ENCODE measurements around the gene SORCS3.

SORCS3 gene

DNA sequence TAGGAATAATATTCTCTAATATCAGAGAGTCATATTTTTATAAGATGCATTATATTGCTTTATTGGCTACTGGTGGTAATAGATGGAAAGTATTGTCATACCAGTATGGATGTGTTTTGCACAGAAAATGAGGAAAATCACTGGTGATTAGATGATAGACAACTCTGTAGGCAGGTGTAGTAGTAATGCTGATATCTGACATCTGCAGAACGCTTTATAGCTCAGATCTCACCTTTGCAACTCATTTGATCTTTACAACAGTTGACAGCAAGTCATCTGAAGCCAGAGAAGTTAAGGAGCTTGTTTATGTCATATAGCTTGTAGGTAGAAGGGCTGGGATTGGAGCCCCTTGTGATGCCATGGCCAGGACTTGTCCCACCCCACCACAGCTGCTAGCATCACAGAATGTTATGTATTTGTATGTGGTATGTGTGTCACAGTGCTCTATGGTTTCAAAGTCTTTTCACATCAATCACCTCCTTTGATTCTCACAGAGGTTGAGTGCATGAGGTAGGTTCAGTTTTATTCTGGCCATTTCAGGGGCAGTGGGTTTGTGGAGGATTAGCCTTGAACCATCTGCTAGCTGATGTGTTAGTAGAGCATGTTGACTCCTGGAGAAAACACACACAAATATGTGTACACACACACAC is 140.0 kb downstream of the SORCS3 start:
- DNase-seq: no peak

DNA sequence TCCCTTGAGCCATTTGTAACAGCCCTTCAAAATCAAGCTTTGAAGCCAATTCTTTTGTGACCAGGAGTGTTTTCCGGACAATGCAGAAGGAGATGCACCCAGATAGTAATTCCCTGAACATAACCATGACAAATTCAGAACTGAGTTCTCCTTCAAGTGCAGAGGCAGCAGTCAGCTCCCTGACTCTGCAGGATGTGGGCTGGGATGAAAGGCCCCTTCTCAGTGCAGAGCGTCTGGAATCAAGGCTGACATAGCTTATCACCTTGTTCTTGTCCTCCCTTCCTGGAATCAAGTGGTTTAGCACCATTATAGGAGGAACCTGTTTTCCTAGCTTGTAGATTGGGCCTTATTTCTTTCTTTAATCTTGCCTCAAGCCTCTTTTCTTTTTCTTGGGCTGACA is 143.4 kb downstream of the SORCS3 start:
- DNase-seq: no peak

DNA sequence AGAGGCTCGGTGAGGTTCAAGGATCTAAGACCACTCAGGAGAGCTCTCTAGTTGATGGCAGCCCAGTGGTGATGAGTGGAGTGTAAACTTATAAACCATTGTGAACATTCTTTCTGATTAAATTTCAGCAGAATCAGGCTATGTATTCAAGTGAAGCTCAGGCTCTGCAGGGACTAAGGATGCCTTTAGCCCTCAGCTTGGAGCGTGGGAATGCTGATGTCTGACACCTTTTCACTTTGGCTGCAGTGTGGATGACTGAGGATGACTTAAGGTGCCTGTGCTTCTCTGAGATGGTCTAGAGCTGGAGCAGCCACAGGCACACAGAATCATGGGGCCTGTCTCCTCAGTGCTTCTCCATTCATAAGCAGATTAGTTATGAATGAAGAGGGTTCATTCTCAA is 150.4 kb downstream of the SORCS3 start:
- DNase-seq: no peak

DNA sequence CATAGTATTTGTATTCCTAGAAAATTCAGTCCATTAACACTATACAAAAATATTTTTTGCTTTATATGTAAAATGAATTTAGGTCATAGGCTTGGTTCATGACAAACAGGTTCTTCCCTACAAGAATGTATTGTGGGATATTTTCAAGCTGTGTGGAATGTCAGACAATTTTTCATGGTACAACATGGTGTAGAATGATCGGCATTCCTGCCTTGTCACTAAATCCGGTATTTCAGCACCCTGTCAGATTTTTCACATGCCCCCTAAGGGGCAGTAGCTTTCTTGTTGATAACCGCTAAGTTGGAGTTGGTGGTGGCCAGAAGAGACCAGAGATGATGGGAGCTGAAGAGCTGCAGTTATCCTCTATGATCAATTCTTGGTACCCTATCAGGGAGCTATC is 154.3 kb downstream of the SORCS3 start:
- no peak for DNase-seq

DNA sequence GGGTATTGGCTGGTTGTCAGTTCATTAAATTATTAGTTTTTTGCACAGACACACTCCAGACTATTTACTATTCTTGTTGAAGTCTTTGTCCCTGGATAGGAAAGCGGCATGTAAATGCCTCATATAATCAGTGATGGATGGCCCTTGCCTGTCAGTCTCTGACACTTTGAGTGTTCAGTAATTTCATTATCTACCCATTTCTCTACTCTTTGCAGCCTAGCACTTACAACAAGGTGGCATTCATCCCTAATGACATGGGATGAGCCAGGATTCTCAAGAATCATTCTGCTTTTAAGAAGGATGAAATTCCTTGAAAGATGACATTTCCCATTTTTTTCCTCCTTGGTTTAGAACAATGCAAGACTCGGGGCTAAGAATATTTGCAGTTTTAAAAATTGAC is 155.7 kb downstream of the SORCS3 start:
- no peak for DNase-seq

DNA sequence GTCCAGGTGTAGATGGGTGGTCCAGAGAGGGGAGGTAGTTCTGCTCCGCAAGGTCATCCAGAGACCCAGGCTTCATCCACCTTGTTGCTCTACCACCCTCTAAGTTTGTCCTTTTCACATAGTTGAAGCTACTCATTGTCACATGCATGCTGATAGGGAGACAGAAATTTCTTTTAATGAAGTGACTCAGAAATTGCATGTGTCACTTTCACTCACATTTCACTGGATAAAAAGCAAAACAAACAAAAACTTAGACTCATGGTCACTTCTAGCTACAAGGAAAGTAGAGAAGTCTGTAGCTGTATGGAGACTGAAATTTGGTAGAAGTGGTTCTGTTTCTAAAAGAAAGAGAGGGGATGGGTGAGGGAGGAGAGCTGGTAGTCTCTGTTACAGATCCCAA is 161.9 kb downstream of the SORCS3 start:
- DNase-seq: no peak

DNA sequence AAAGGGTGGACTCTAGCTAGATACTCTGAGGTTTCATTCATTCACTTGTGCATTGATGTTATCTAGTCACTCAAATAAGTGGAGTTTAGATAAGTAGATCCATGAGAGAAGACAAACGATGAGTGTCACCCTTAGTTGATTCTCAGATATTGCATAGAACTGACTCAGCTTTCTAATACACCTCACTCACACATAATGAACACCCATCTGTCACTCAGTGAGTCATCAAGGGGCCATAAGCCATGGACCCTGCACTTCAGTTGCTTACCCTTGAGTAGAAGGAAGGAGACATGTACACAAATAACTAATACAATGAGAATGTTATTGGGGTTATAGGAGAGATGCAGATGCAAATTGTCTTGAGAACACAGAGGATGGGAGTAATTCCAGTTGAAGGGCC is 163.8 kb downstream of the SORCS3 start:
- no peak for DNase-seq

DNA sequence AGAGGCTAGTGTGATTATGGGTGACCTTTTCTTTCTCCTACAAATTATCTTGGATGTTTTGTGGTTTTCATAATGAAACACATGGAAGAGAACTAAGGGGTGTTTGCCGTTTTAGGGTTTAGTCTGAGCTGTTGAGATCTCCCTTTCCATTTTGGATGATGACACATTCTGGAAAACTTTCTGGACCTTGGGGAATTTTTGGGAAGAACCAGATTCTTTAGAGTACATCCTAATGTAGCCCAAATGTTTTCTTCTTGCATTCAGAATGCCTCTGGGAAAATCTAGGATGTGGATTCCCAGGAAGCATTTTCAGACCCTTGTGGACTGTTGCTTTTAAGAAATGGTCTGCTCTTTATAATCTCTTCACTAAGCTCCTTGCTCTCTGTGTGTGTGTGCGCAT is 165.7 kb downstream of the SORCS3 start:
- DNase-seq: no peak

DNA sequence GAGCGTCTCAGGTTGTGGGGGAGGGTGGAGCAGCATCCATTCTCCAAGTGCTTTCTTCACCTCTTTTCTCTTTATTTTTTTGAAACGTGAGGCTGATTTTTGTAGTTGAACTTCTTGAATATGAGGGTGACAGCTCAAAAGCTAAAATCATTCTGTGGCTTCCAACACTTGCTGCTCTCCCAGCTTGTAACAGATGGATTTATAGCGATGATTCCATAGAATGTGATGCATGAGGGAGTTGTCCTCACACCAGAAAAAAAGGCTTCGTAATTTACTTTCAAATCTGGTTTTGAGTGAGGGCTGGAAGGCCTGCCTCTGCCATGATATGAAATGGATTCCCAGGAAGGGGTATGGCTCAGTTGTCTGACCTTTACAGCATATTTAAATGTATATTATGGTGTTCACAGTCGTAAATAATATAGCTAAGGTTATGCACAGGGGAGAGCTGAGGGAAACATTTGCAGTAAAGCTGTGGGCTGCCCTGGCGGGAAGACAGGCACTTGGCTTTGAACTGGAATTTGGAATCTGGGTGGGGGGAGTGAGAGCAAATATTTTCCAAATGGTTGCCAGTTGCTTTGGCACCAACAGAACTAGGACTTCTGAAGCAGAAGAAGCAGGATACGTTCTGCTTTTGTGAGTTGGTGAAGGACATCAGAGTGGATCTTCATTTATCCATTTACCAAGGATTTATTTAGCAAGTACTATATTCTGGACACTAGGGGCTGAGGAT is 166.7 kb downstream of the SORCS3 start:
- no peak for DNase-seq

DNA sequence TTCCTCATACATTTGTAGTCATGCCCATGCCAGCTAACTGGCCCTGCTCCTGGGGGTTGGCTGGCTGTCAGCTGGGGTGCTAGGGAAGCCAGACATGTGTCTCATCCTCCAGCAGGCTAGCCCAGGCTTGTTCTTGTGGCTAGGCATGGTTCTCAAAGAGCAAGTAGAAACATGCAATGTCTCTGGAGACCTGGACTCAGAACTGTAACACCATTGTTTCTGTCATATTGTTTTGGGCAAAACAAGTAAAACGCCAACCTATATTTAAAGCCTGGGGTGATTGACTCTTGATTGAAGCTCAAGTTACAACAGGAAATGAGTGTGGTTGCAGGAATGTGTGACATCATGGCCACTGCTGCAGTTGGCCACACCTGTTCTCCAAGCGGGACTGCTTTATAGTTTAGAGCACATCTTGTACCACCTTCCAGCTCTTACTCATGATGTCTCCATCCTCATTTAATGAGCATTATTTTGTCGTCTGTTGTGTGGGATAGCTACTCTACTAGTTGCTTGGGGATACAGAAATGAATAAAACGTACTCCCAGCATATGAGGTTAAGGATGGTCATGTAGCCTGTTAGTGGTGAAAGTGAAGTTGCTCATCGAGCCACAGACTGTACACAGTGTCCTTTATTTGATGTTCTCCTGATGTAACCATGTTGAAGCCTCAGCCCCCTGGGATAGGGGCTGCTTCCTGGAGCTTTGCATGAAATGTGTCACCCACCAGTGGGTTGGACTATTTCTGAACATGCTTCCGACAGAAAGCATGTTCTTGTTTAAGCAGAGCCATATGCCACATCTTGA is 168.4 kb downstream of the SORCS3 start:
- DNase-seq: no peak

DNA sequence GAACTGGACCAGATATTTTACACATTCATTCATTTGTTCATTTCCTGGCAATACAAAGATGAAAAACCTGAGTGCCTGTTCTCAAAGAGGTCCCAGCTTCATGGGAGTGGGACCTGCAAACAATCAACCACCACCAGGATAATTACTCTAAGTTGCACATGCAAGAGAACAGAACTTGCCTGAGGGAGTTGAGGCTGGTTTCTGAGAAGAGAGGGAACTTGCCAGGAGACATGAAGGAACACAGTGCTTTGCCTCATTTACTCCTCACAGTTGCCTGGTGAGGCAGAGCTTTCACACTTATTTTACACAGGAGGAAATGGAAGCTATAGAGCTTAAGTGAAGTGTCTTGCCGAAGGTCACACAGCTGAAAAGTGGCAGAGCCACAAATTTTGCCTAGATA is 170.1 kb downstream of the SORCS3 start:
- no peak for DNase-seq

DNA sequence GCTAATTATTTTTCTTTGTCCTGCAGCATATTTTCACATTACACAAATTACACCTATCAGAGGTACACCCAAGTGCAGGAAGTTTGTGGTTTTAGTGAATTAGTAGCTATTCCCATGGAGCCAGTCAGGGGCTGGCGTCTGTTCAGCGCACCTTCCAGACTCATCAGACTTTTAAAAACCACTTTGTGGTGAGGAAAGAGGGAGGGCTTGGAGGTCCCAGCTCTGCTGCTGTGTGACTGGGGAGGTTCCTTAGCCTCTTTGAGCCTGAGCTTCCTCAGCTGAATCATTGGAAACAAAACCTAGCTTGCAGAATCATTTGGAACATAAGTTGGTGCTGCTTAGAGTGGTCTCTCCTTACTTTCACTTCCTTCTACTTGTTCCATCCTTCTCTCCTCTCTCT is 175.4 kb downstream of the SORCS3 start:
- no peak for DNase-seq

DNA sequence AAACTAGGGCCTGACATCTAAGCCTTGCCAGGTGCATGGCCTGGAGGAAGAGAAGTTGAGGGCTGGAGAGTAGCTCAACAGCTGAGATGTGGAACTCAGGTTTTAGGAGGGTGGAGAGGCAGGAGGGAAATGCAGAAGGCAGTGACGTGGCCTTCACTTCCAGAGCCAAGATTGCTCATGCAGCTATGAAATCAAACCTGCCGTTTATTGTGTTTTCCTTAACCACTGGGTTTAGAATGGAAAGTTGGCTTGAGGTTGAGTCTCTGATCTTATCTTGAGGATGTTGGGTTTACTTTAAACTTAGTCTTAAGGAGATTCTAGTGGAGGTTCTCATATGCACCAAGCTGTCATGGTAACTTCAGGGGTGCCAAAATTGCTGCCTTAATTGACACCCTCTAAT is 178.6 kb downstream of the SORCS3 start:
- no peak for DNase-seq

DNA sequence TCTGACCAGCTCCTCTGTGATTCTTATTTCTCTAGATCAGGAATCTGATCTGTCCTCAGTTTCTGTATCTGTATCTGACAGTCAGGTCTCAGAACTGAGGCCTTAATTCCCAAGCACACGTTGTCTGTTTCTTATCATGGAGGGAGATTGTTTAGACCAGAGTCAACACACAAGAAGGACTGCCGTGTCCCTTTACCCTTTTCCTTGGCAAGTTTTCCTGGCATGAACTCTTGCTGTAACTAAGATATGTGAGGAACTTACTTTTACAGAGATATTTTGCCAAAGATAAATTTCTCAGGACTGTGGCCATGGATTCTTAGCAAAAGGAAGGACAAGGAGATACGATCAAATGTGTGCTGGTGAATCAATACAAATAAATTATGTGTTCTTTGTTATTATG is 181.0 kb downstream of the SORCS3 start:
- no peak for DNase-seq

DNA sequence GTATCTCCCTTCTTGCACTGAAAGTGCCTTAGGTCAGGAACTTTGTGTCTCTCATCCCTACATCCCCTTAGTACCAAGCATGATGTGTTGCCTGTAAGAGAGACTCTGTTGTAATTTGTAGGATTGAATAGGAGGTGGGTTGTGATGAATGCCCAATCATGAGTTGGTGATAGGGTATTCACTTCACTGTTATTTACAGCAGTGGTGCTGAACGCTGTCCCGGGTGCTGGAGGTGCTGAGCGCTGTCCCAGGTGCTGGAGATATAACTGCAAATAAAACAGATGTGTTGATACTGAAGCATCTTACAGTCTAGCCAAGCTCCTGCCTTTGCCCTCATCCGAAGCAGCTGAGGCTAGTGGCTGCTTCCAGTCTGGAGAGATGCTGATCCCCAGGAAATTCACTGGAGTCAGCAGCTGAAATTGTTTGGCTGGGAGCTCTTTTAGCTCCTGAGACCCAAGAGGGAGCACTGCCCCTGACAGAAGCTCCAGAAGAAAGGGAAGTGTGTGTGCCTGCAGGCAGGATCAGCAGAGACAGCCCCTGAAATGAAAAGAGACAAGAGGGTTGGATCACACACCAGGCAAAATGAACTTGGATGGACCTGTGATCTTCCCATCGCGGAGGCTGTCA is 183.4 kb downstream of the SORCS3 start:
- peak; percentile 6 for DNase-seq

DNA sequence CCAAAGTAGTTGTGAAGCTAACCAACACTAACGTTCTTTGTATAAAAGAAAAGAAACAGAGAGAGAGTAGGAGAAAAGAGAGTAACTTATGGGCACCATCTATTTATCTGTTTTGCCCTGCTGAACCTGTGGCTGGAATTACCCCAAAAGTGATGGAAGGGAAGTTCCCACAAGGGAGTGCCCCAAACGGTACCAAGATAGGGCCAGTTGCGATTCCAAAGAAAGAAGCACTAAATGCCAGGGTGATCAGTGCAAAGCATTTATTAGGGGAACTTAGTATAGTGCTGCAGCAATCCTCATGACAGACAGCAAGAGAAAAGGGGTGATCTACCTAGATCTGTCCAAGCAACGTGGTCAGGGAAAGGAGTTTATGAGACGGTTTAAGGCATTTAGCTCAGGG is 190.2 kb downstream of the SORCS3 start:
- DNase-seq: no peak

DNA sequence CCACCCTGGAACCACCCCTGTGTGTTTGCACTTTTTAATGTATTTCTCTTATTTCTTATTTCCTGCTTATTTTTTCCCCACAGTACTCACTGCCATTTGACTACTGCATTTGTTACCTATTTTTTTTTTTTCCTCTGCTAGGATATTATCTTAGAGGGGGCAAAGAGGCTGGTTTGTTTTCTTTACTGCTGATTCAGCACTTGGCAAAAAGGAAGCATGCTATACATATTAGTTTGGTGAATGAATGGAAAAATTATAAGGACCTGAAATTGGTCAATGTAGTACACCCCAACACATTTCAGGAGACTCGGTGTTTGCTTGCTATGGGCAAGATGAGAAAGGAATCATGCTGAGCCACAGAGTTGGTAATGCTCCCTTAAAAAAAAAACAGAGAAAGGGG is 193.5 kb downstream of the SORCS3 start:
- DNase-seq: no peak

DNA sequence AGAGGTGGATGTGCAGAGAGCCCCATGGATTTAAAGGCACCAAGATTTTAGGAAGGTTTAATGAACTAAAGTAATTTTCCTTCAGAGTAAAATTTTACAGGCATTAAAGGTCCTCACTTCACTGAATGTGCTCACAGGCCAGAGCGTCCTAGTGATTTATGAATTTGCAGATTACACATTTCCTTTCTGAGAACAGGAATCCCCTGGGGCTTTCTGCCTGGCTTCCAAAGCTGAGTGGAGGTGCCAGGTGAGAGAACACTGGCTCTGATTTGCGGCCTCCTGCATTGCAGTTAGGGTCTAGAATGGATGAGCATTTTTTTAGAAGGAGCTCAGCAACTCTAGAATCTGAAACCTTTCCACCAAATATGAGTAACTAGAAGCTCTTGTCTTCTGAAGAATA is 194.3 kb downstream of the SORCS3 start:
- DNase-seq: no peak

DNA sequence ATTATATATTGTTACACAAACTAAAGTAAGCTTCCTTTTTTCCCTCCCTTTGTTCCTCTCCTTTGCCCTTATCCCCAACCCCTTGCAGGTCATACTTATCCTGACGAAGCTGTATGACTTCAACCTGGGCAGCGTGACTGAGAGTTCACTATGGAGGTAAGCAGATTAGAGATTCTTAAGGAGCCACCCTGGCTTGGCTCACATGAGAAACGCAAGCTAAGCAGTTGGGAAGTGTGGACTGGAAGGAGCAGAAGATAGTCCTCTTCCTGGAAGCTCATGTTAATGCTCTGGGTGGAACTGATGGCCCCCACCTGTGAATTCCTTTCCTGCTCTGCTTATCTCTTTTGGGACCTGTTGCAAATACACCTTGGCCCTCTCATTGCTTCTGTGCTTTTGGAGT is 201.6 kb downstream of the SORCS3 start:
- DNase-seq: no peak

DNA sequence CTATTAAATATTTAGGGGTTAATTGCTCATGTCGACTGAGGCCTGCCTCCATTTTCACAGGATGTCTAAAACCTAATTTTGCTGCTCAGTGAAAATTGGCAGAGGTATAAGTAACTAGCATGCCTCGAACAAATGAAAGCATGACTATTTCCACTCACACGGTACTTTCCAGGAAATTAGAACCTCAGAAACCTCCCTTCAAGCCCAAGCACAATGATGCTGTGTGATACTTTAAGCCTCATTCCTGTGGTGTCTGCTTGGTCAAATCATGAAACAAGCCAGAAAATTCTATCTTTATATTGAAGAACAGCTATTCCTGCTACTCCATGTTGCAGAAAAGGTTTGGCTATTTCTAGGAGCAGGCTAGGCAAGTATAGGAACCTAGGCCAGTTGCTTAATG is 203.0 kb downstream of the SORCS3 start:
- DNase-seq: no peak

DNA sequence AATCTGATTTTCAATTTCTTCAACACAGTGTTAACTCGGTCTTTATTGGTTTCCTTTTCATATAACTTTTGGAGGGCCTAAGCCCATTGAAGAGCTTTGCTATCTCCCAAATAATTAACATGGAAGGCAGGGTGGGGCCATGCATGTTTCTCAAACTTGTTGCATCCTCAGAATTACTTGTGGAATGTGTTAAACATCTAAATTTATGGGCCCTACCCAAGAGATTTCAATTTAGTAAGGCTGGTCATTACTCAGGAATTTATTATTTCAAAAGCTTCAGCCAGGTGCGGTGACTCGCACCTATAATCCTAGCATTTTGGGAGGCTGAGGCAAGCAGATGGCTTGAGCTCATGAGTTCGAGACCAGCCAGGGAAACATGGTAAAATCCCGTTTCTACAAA is 208.9 kb downstream of the SORCS3 start:
- no peak for DNase-seq

DNA sequence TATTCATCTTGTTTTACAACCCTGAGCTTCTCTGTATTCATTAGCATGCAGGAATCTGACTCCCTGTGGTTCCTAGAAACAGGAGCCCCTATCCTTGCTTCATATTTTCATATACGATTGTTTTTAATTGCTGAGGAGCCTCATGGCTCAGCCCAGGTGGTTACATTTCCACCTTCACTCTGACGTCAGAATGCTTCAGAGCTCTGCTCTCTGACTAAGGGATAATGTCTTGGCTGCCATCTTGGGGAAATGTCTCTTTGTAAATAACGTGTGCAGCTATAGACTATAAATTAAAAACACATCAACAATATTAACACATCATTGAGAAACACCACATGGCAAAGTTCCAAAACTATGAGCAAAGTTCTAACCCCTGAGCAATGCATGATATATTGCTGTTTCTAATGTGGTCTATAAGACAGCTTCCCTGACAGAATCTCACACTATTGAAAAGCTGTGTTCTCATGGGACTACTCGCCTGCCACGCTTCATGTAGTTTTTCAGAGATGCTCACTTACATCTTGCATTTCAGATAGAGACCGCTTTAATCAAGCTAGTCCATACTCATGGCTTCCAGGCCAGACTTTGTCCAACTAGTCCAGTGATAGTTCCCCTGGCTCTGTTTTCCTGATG is 227.0 kb downstream of the SORCS3 start:
- no peak for DNase-seq

DNA sequence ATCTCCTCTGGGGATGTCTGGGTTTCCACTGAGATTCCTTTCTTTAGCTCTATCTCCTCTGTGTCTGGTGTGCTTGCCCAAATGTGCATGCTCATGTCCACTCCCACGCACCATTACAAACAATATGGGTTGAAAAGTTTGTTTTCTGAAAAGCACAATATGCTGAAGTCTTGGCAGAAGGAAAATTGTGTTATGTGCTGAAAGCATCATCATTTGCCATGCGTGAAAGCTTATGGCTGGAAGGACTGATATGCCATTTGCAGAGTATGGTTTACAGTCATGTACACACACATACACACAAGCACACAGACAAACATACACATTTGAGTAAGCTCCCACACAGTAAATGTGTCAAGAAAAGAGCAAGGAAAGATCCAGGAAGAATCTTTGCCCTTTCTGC is 231.6 kb downstream of the SORCS3 start:
- DNase-seq: no peak
